Testis (tissue), 2 donors: ENCODE data around the gene KDM6A.

Experiments used
- CTCF ChIP-seq, 3 experiments: fragments of 450-650 bp in 2 of 3; fragments of 200-600 bp in 1 of 3; sonication (generic) in 1 of 3; IDR thresholded peaks; one replicate each; pipeline ENCODE4 v1.5.1; 2016 to 2019; ENCODE audit warnings: antibody characterized with exemption in 3 of 3, mild to moderate bottlenecking in 2 of 3, moderate library complexity in 1 of 3
- POLR2A ChIP-seq: fragments of 450-650 bp; IDR thresholded peaks from one replicate; pipeline ENCODE4 v1.6.1; 2017; ENCODE audit warnings: antibody characterized with exemption, mild to moderate bottlenecking, moderate library complexity

DNA sequence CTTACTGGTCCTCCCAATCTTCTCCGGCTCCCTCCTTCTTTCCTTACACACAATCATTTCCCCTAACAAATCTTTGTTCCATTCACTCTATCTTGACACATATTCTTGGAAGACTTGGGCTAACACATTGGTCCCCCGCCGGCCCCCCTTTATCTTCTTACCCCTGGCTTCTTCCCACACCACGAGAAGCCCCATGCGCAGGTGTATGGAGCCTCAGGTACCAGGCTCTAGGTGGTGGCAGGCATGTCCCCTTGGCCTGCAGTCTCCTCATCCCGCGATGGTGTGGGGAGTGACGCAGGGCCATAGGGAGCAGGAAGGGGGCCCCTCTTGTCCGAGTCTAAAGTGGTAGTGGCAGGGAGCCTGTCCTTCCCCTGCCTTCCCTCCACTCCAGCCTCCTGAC lies 277.8 kb downstream of the KDM6A start:
- TF ChIP-seq POLR2A (no peak), CTCF (IDR thresholded peaks at IDR 0.05) (no peak)
